Medulla oblongata (tissue), 1 donor: Measurements from ENCODE around the gene EPAS1.

Source experiments
- DNase-seq: peaks from one replicate; pipeline ENCODE4 v3.0.0-alpha.2; 2015; ENCODE audit errors: extremely low spot score

The EPAS1 gene

DNA sequence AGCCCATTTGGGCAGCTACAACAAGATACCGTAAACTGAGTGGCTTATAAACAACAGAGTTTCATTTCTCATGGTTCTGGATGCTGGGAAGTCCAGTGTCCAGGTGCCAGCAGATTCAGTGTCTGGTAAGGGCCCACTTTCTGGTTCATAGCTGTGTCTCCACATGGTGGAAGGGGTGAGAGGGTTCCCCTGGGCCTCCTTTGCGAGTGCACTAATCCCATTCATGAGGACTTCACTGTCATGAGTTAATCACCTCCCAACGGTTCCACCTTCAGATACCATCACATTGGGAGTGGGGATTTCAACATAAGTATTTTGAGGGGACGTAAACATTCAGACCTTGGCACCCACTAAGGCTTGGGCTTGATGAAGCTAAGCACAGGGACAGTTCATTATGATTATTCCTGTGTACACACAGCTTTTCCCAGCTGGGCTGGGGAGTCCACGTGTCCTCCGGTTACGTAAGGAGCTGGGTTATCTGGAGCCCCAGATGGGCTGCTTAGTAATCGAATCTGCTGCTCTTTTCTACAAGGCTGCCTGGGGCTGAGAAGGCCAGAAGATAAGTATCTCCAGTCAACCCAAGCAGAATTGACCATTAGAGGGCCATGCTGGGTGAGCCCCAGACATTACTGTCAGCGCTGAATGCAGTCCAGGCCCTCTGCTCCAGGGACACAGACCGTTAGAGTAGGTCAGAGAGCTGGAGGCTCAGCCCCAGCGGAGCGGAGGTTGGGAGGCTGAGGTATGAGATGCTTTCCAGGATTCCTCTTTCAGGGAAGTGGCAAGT is 42.7 kb downstream of the EPAS1 start:
- no peak for DNase-seq

DNA sequence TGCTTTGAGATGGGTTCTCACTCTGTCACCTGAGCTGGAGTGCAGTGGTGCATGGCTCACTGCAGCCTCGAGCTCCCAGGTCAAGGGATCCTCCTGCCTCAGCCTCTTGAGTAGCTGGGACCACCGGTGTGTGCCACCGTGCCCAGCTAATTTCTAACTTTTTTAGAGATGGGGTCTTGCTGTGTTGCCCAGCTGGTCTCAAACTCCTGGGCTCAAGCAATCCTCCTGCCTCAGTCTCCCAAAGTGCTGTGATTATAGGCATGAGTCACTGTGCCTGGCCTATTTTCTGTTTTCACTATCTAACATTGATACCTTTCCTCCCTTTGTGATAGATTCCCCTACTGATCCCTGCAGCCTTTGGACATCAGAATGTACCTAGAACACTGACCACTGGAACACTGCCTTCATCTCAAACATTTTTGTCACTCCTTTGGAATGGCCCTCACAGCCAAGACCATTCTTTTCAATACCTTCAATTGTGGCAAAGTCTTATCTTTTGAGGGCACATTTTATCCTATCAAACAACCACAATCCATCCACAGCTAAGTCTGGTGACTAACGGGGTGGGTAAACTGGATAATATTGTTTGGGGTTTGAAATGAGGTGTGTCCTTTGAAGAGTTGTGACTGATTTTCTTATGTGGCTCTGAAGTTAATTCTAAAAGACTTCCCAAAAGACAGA is 43.7 kb downstream of the EPAS1 start:
- DNase-seq, result no peak

DNA sequence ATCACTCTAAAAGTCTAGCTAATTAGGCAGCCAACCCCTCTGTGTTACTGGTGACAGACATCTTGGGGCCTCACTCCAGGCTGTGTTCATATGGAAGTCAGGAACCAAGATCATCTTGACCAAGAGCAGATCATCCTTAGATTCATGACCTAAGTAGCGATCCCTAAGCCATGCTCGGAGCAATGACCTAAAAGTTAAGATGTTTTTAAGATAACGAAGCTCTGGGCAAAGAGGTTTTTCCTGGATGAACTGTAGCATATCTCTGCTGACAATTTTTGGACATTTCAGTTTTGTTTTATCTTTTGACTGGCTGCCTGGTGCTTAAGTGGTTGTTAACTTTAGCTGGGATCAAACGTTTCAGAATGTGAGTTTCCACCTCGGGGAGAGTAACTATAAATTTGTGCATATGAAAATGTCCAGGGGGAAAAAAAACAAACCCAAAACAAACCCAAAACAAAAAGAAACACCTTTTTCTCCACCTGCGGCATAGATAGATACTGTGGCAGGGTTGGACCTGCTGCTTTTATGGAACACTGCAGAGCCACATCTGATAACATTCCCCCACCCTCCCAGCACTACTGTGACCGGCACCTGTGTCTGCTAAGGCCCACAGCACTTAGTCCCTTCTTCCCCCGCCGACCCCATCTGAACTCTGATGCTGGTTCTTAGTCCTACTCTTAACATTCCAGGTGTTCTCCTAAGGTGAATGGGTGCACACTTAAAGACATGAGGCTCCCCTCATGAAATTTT is 45.5 kb downstream of the EPAS1 start:
- no peak for DNase-seq

DNA sequence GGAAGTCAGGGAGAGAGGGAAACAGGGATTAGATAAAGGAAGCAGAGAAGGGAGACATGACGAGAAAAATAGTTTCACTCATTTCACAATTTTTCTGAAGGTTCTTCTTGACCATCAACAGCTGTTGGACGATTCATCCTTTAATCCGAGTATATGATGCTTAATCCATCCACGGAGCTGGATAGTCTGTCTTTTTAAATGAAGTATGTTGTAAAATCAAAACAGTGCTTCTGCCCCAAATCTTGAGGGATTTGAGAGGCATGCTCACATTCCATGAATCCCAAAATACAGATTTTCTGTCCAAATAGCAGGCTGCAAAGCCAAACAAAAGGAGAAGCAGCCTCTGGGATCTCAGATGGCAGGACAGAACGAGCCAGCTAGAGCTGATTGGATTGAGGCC is 47.5 kb downstream of the EPAS1 start:
- DNase-seq, result no peak

DNA sequence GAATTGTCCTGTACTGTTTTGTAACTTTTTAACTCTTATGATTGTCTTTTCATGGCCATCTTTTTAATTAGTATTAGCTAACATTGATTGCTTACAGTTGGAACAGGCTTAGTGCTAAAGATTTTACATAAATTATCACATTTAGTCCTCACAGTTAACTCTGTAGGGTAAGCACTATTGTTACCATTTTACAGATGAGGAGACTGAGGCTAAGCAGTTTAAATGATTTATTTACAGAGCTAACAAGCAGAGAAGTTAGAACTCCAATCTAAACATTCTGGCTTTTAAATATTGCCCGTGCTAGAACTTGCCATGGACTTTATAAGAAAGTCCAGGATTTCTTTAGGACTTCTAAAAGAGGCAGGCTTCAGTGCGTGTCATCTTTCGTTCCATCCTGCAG is 48.6 kb downstream of the EPAS1 start:
- no peak for DNase-seq

DNA sequence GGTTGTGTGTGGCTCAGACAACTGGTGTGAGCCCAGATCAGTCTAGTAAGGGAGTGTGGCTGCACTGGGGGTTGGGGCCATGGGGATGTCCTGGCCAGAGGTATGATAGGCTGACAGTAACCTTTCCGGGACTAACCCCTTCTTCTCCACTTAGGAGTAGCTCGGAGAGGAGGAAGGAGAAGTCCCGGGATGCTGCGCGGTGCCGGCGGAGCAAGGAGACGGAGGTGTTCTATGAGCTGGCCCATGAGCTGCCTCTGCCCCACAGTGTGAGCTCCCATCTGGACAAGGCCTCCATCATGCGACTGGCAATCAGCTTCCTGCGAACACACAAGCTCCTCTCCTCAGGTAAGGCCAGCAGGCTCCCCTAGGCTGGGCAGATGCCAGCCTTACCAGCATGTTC is 49.5 kb downstream of the EPAS1 start:
- DNase-seq, result no peak

DNA sequence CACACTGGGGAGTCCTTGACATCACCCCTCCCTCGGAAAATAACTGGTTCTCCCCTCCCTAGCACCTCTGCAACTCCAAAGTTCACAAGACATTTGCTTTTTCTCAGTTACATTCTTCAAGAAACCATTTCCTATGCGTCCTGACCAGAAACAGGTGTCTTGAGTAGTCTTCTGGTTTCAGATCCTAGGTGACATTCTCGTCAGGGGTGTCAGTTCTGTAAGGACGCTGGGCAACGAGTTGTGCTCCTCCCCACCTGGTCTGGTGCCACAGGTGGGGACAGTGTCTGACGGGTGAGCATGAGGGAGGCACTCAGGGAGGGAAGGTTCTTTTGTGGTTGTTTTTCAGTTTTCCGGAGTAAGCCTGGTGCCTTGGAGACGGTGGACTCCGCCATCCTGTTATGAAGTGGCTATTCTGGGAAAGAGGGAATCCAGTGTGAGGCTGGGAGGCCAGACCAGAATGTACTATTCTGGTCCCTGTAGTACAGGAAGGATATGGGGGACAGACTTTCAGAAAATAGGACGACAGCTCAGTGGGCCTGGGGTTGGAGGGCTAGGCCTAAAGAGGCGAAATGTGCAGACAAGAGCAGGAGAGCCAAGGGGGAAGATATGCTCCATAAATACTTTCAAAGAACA is 50.6 kb downstream of the EPAS1 start:
- no peak for DNase-seq

DNA sequence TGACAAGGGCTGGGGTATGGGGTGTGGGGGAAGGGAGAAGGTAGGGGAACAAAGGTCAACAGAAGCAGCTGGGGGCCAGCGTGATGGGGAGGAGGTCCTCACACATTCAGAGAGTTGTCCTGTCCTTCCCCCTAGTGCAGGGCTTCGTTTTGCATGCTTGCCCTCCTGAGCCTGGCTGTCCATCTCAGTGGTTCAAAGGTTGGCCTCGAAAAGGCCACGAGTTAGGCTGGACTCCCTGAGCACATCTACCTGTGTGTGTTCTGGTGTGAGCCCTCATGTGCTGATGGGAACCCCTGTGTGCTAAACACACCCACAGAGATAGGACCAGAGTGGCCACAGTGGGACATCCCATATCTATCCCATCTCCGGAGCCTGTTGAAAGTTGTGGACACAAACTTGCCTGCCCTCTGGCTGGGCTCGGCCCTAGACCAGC is 51.9 kb downstream of the EPAS1 start:
- no peak for DNase-seq

DNA sequence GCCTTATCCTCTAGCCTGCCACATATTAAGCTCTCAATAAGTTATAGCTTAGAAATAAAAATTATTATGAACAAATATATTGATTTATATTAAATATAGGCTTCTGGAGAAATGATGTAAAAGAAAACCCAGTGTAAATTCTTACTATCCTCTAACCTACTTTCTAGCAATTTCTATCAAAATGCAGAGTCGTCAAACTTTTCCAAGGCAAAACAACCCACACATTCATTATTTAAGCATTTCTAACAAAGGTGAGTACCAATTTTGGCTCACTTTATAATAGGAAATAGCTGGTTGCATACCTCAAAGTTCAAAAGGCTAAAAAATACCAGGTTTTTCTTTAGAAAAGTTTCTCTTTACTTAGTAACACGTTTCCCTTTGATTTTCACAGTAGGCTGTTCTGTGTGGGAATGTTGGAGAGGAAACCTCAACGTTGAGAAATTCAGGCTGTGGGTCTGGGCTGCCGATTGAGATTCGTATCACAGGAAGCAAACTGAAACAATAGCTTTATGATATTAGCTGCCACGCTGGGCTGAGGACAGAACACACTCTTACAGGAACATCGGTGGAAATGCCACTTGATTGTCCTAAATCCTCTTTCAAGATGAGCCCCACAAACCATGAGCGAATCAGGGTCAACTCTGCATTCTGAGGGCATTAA is 53.0 kb downstream of the EPAS1 start:
- no peak for DNase-seq

DNA sequence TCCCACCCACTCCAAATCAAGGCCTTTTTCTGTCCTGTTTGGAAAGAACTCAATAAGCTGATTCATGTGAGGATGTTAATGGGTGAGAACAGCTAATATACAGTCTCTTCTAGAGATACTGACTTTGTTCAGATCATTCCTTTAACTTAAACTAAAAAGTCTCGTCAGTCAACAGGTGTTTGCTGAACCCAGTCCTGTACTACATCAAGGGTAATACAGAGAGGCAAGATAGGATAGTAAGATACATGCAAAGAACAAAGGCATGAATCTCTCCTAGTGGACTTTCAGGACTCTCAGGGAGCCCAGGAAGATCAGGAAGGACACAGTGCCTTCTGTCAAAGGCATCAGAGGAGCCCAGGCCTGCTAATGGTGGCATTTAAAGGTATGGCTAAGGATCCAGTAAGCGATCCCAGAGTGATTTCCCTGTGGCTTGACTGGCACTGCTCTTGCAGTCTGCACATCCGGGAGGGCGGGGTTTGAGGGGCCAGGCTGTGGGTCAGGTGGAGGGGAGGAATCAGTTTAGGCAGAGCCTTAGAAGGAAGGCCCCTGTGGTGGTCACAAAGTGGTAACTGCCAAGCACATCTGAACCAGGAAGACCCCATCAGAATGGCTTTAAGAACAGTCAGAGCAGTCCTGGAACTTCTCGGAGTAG is 54.0 kb downstream of the EPAS1 start:
- DNase-seq, result no peak

DNA sequence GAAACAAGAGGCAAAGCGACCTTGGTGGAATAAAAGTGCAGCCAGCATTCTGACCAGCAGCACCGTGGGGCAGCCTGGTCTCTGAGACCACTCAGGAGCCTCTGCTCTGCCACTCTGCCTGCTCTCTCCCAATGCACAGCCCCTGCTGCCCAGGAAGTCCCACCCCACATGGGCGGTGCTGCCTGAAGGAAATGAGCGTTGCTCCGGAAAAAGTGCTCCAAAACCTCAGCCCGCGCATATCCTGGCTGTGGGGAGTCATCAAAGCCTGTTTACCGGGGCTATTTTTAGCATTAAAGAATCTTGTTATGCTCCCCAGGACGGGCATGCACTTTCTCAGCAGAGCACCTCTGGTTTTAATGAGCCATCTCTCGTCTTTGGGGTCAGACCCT is 54.5 kb downstream of the EPAS1 start:
- DNase-seq, result no peak

DNA sequence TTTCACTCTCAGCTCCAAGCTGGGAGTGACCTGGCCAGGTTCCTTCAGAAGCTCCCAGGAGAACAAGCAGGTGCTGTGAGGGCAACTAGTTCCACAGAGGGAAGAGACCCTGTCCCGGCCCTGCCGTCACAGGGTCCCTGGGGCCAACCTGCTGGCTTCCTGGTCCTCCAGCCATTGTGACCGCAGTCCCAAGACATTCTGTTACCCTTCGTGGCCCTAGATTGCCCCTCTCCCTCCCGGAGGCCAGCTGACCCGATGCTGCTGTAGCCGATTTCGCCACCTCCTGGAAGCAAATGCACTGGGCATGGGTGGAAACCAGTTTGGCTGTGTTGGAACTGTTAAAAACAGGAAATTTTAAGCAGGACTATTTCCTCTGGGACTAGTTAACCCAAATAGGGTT is 55.4 kb downstream of the EPAS1 start:
- DNase-seq, result no peak

DNA sequence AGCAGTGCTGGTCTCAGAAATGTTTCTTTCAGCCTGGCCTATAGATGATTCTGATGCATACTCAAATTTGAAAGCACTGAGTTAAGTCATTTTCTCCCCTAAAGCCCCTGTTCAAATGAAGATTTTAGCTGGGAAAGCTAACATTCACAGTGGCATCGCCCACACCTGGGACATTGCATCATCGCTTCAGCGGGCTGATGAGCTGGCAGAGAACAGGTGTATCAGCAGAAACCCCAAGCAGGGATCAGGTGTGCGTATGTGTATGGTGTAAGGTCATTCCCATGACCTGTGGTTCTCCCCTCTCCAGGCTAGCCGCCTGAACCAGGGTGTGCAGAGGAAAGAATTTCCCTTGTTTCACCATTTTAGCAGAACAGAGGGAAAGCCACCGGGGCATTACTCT is 56.3 kb downstream of the EPAS1 start:
- DNase-seq, result no peak

DNA sequence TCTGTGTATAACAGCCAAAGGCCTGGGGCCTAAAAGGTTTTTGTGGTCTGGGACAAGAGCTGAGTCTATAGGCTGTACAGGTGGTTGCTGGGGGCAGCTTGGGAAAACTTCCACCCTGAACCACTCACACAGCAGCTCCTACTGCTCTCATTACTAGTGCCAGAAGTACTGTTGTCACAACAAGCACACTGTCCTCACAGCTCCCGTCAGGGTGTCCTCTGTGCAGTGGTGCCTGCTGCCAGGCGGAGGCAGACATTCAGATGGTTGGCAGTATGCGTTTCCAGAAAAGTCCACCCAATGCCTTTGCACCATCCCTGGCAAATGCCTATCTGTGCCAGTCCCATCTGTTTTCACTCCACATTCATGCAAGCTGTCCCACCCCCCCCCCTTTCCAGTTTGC is 58.5 kb downstream of the EPAS1 start:
- DNase-seq, result no peak

DNA sequence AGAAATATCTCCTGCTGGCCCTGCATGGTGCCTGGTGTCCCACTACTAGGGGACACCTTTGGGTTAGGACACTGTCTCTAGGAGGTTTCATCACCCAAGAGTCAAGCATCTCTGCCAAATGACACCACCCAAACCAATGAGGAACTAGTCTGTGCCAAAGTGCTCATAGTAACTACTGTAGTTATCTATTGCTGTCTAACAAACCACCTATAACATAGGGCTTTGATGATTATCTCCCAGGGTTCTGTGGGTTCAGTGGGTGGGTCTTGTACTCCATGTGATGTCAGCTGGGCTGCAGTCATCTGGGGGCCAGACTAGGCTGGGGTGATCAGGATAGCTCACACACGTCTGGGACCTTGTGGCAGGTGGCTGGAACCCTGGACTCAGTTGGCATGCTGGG is 59.8 kb downstream of the EPAS1 start:
- DNase-seq, result no peak

DNA sequence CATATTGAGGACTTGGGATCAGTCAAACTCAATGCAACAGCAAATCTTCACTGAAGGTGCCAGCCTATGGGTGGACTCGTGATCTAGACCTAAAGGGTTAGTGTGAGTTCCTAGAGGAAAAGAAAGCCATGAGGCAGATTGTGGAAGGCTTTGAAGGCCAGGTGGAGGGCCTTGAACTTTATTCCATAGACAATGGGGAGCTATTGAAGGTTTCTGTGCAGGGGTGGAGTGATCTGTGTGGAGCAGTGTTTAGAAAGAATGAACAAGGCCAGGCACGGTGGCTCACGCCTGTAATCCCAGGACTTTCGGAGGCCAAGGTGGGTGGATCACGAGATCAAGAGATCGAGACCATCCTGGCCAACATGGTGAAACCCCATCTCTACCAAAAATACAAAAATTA is 61.5 kb downstream of the EPAS1 start:
- no peak for DNase-seq

DNA sequence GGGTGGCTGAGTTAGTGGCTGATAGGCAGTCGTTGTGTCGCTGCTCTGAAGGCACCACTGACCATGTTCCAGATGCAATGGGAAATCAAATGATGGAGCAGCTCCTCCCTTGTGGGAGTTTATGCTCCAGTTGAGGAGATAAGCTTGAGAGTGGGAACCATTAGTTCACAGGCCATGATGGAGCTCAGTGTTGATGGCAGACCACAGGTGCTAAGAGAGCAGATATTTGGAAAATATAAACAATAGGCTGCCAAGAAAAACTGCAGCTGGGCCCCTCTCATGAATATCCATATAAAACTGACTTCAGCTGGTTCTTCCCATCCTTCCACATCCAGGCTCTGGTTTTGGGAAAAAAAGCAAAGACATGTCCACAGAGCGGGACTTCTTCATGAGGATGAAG is 63.1 kb downstream of the EPAS1 start:
- no peak for DNase-seq

DNA sequence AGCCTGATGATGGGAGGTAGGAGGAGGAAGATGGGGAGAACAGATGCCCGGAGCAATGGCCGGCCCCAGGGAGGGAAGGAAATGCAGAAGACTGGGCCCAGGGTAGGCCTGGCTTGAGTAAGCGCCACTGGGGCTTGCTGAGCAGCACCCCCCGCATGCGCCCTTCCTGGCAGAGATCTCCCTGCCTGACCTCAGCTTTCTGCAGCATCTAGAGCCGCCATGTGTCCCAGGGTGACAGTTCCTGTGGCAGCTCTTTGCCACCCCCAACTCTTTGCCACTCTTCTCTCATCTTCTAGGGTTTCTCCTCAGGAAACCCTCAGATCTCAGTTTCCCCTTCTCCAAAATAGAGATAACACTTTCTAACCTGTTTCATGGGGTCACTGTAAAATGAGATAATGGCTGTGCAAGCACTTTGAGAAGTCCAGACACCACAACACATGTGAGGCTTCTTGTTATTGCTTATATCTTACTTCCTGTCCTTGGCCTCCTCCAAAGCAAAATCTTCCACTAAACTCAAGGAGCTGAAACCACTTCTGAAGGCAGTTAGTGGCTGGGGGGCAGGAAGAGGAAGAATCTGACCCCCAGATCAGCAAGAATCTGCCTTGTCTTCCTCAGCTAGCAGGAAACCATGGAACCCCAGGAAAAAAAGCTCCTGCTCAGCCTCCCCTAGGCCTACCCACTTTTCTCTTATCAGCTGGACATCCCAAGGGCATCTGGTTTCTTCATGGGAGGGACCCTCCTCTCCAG is 64.9 kb downstream of the EPAS1 start:
- no peak for DNase-seq

DNA sequence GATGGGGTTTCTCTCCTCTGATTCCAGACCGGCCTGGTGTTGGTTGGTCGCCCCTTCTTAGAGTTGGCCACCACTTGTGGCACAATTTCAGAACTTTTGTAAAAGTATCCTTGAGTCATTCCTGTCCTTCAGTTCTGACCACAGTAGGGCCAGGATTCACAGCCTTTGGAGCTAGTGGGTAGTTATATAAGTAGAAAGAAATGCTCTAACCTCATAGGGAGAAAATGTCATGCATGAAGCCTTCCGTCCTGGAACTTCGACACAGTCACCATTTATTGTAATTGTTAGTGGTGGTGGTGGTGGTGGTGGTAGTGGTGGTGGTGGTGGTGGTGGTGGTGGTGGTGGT is 65.4 kb downstream of the EPAS1 start:
- no peak for DNase-seq

DNA sequence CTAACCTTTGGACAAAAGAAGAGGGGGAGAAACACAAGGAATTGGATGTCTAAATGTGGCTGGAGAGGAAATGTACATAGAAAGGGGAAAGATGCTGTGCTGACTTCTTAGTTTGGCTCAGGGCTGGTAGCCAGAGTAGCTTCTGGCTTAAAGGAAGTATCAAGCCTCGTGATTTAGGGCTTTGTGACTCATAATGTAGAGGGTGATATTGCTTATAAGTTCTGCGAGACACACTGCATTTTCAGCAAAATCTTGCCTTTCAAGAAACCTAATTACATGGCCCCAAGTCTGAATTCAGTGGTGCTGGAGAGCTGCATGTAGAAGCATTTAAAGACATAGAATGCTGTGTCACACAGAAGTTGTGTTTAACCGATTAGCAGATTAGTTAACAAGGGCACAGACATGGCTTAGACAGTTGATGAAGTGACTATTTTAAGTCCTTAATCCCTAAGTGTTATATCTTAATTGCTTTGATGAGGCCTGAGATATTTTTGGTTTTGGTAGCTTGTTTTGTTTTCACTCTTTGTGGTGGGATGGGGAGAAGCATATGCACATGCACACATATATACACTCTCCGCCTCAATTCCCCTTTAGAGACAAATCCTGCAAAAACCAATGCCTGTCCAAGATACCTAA is 66.4 kb downstream of the EPAS1 start:
- peak; percentile 20 for DNase-seq
